Loucy (cell line): ENCODE measurements around the gene MCF2L.

Experiments
- H2AFZ ChIP-seq: fragments of 200-600 bp; sonication (generic); 2 replicates; pipeline ENCODE4 v1.6.0; 2016; ENCODE audit warnings: antibody characterized with exemption, mild to moderate bottlenecking, low read length, moderate library complexity
- H3F3A ChIP-seq: fragments of 200-600 bp; 2 replicates; pipeline ENCODE4 v1.6.0; 2016; ENCODE audit warnings: antibody characterized with exemption, low read depth, mild to moderate bottlenecking
- H3K27me3 ChIP-seq: fragments of 200-600 bp; sonication (generic); 2 replicates; pipeline ENCODE4 v1.6.1; 2014; ENCODE audit warnings: low read length, mild to moderate bottlenecking; ENCODE audit not compliant: insufficient read depth, poor library complexity, severe bottlenecking
- H3K36me3 ChIP-seq: fragments of 200-600 bp; sonication (generic); 2 replicates; pipeline ENCODE4 v1.6.1; 2016; ENCODE audit warnings: low read length; ENCODE audit not compliant: insufficient read depth
- H3K4me1 ChIP-seq: fragments of 200-600 bp; sonication (generic); 2 replicates; pipeline ENCODE4 v1.5.1; 2014; ENCODE audit warnings: low read length, mild to moderate bottlenecking; ENCODE audit not compliant: insufficient read depth, poor library complexity, severe bottlenecking
- H3K4me2 ChIP-seq: fragments of 200-600 bp; sonication (generic); 2 replicates; pipeline ENCODE4 v1.6.0; 2014; ENCODE audit warnings: antibody characterized with exemption, low read length, low read depth, mild to moderate bottlenecking; ENCODE audit not compliant: poor library complexity, severe bottlenecking
- H3K4me3 ChIP-seq: fragments of 200-600 bp; sonication (generic); 2 replicates; pipeline ENCODE4 v1.5.1; 2014; ENCODE audit warnings: low read length, mild to moderate bottlenecking, mixed read lengths; ENCODE audit not compliant: poor library complexity, severe bottlenecking
- H3K79me2 ChIP-seq: fragments of 200-600 bp; sonication (generic); 2 replicates; pipeline ENCODE4 v1.6.1; 2014; ENCODE audit warnings: low read length; ENCODE audit not compliant: insufficient read depth
- H3K9ac ChIP-seq: fragments of 200-600 bp; sonication (generic); 2 replicates; pipeline ENCODE4 v1.6.0; 2014; ENCODE audit warnings: mild to moderate bottlenecking, low read depth, low read length, moderate library complexity; ENCODE audit not compliant: poor library complexity, severe bottlenecking
- H3K9me2 ChIP-seq: fragments of 200-600 bp; sonication (generic); replicated peaks from 2 replicates; pipeline ENCODE4 v1.6.1; 2016; ENCODE audit warnings: low read depth, low read length, mixed read lengths
- H3K9me3 ChIP-seq: fragments of 200-600 bp; sonication (generic); 2 replicates; pipeline ENCODE4 v1.6.1; 2014; ENCODE audit warnings: mild to moderate bottlenecking, antibody characterized with exemption, low read length, low read depth; ENCODE audit not compliant: insufficient read depth
- H4K20me1 ChIP-seq: fragments of 200-600 bp; sonication (generic); 2 replicates; pipeline ENCODE4 v1.6.0; 2014; ENCODE audit warnings: antibody characterized with exemption, low read length, mild to moderate bottlenecking; ENCODE audit not compliant: insufficient read depth, poor library complexity, severe bottlenecking
- EZH2phosphoT487 ChIP-seq: fragments of 200-600 bp; IDR thresholded peaks from 2 replicates; pipeline ENCODE4 v1.6.1; 2018; ENCODE audit warnings: antibody characterized with exemption, mild to moderate bottlenecking, moderate library complexity, borderline replicate concordance
- TF ChIP-seq, protein P1 (sequence below): fragments of 200-600 bp; sonication (generic); conservative IDR thresholded peaks from 2 replicates; pipeline ENCODE4 v1.5.1; 2014; ENCODE audit warnings: mild to moderate bottlenecking, antibody characterized with exemption, low read length

Gene MCF2L

DNA sequence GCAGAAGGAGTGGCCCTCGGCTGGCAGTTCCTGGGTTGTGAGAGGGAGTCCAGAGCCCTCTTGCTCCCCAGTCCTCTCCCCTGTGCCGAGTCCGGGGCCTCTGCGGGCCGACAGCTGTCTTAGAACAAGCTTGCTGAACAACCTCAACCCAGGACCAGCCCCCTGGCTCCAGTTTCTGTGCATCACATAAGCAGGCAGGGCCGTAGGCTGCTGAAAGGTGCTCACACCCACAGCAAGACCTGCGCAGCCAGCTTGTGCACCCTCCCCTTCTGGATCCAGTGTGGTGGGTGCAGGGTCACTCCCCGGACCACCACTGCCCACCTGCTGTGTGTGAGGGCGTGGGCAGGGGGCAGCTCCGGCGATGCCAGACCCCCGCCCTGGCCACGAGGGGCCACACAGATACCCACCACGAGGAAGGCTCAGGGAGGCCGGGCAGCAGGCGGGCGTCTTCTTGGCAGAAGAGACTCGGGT is 111.4 kb downstream of the MCF2L start:
- Histone ChIP-seq H3K4me2 (no peak overlapping the region), H3K36me3 (no peaks in the 10 kb centered on the region), H4K20me1 (no peaks in the 10 kb centered on the region), H3K4me1 (no peaks in the 10 kb centered on the region), H3K4me3 (no peak overlapping the region), H3F3A (no peaks in the 10 kb centered on the region), H3K79me2 (no peaks in the 10 kb centered on the region), H3K9me2 (no peaks in the 10 kb centered on the region), H3K9me3 (no peaks in the 10 kb centered on the region), H3K9ac (no peak overlapping the region), H2AFZ (no peak overlapping the region), H3K27me3 (no peaks in the 10 kb centered on the region)
- no peak for TF ChIP-seq EZH2phosphoT487
- TF ChIP-seq, protein P1, sequence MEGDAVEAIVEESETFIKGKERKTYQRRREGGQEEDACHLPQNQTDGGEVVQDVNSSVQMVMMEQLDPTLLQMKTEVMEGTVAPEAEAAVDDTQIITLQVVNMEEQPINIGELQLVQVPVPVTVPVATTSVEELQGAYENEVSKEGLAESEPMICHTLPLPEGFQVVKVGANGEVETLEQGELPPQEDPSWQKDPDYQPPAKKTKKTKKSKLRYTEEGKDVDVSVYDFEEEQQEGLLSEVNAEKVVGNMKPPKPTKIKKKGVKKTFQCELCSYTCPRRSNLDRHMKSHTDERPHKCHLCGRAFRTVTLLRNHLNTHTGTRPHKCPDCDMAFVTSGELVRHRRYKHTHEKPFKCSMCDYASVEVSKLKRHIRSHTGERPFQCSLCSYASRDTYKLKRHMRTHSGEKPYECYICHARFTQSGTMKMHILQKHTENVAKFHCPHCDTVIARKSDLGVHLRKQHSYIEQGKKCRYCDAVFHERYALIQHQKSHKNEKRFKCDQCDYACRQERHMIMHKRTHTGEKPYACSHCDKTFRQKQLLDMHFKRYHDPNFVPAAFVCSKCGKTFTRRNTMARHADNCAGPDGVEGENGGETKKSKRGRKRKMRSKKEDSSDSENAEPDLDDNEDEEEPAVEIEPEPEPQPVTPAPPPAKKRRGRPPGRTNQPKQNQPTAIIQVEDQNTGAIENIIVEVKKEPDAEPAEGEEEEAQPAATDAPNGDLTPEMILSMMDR, result no peak

DNA sequence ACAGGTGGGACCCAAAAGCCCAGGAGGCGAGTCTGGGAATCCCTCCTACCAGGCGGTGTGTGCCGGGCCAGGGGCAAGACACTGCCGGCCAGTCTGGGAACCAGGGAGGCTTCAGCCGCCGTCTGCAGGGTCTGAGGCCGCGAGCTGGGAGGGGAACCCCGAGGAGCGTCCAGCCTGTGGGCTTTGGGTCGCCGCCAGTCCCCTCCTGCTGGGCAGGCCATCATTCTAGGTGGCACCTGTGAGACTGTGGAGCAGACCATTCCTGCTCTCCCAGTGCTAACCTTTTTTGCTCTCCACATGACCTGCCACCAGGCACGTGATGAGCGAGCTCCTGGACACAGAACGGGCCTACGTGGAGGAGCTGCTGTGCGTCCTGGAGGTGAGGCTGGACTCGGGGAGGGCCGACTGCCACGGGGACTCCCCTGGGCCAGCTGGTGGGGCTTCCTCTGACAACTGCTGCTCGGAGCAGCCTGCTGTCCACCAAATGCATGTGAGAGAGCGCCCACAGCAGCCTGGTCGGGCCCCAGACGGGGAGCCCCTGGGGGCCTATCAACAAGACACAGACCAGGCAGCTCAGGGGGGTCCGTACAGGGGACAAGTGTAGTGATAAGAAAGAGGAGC is 112.0 kb downstream of the MCF2L start:
- no peaks in the 10 kb centered on the region for H3K27me3 ChIP-seq
- H3K9me2 ChIP-seq, result no peaks in the 10 kb centered on the region
- TF ChIP-seq EZH2phosphoT487, result no peak
- TF ChIP-seq, protein P1, result no peak
- no peak overlapping the region for H3K4me3 ChIP-seq
- H3K79me2 ChIP-seq, result no peaks in the 10 kb centered on the region
- H3F3A ChIP-seq, result no peaks in the 10 kb centered on the region
- no peaks in the 10 kb centered on the region for H3K36me3 ChIP-seq
- H2AFZ ChIP-seq, result no peak overlapping the region
- no peak overlapping the region for H3K4me2 ChIP-seq
- no peaks in the 10 kb centered on the region for H3K9me3 ChIP-seq
- no peak overlapping the region for H3K9ac ChIP-seq
- no peaks in the 10 kb centered on the region for H3K4me1 ChIP-seq
- H4K20me1 ChIP-seq, result no peaks in the 10 kb centered on the region

DNA sequence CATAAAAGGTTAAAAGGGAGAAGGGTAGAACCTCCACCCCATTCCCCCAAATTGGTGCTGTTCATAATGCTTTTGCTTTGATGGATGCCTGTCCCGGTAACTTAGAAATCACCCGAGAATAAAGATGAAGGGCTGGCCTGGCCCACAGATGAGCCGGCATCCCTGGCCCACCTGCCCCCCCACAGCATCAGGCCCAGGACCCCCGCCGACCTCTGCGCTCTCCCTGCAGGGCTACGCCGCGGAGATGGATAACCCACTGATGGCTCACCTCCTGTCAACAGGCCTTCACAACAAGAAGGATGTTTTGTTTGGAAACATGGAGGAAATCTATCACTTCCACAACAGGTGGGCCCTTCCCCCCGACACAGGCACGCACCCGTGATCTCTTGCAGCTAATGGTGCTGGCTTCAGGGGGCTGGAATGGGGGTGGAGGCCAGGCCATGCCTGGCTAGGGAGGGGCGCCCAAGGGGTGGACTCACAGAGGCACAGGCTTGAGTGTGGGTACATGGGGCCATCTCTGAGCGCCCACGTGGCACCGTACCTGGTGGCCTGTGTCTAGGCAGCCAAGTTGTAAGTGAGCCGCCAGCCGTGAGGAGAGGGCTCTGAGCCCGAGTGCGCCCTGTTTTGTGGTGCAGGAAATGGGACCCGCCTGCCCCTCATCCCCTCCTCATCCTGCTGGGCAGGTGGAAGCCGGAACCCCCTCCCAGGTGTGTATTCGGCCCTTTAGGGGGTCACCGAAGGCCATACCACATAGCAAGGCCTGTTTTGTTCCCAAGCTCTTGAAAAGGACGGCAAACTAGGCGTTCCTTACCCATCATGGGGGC is 113.4 kb downstream of the MCF2L start:
- Histone ChIP-seq H3K79me2 (no peaks in the 10 kb centered on the region), H3K36me3 (no peaks in the 10 kb centered on the region), H3K4me3 (no peak overlapping the region), H3K9ac (no peak overlapping the region), H2AFZ (no peak overlapping the region), H3K4me1 (no peaks in the 10 kb centered on the region), H3K27me3 (no peaks in the 10 kb centered on the region), H3F3A (no peaks in the 10 kb centered on the region), H3K4me2 (no peak overlapping the region), H3K9me3 (no peaks in the 10 kb centered on the region), H3K9me2 (no peaks in the 10 kb centered on the region), H4K20me1 (no peaks in the 10 kb centered on the region)
- no peak for TF ChIP-seq EZH2phosphoT487
- TF ChIP-seq, protein P1, result no peak
